ENCODE results near the gene SLC38A6. TPM values are rescaled to one million over a fixed set of nuclear protein-coding genes. Genes with fewer than 3 reads are reported as not detected.

SLC38A6 gene
- polyA plus RNA-seq, 1 donor from 2014 or later: 31.9 TPM

DNA sequence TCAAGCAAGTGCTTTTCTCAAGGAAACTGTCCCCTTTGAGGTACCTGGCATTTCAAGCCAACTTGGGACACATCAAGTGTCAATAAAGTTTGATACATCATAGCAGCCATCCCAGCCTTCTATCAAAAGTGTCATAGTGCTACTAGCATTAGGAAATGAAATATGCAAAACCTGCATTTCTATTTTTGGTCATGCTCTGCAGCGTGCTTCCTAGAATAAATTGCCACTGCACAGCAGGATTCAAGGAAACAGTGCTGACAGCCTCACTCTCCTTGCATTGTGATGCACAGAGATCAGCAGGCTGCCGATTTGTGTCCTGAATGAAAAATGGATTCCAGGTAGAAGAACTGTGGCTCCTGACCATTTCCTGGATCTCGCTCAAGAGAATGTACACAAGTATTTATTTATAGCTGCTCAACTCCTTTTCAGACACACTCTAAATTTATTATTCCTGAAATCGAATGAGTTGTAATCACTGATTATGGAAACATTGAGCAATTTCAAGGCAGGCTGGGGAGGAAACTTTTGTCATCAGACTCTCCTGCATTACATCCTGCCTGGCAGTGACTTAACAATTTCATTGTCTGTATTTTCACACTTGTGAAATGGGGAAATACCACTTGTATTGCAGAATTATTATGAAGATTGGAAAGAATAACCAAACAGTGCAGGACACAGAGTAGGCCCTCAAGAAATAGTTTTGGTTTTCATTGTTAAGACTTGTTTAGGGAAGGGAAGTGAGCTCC, 120.9 kb downstream of the SLC38A6 start (continued):
- TF ChIP-seq SMC3 (conservative IDR thresholded peaks at IDR 0.05; ENCODE audit: poor library complexity): peak; percentile 24

Small RNA genes lying within 50 kb of the gene (small RNA-seq; reads per million reads assigned to genes)
- 0 reads per million in 3 experiments for gene RNU6-398P

Other genes with a start within 250 kb of the SLC38A6 start
- 82.8 and 104 TPM in 2 replicates for gene MNAT1, start 246.5 kb upstream of the SLC38A6 start, polyA plus RNA-seq
- 7.6 and 16.7 TPM in 2 replicates for gene TRMT5, start 166 bp upstream of the SLC38A6 start, polyA plus RNA-seq

All from neural cell (in vitro differentiated cells).